GM12878 (cell line): Measurements from ENCODE around the gene NELFB. TPM values are rescaled to one million over a fixed set of nuclear protein-coding genes. Genes with fewer than 3 reads are reported as not detected.

Experiments used
- MEF2A ChIP-seq: IDR thresholded peaks from 2 replicates; pipeline ENCODE4 v1.6.1; 2011; ENCODE audit warnings: low read depth, mild to moderate bottlenecking, low read length, moderate library complexity; ENCODE audit not compliant: insufficient read depth
- PRDM15 ChIP-seq: fragments of 450-650 bp; formaldehyde crosslinking; IDR thresholded peaks from 2 replicates; pipeline ENCODE4 v1.4.0; 2020; ENCODE audit warnings: mild to moderate bottlenecking, moderate library complexity
- RAD21 ChIP-seq: IDR thresholded peaks from 2 replicates; pipeline ENCODE4 v1.6.1; 2011; ENCODE audit warnings: mild to moderate bottlenecking, low read depth, low read length, moderate library complexity; ENCODE audit not compliant: insufficient read depth
- ZBED1 ChIP-seq: IDR thresholded peaks from 2 replicates; pipeline ENCODE4 v1.6.1; 2016; ENCODE audit warnings: borderline replicate concordance
- ZBTB4 ChIP-seq: fragments of 450-650 bp; formaldehyde crosslinking; IDR thresholded peaks from 2 replicates; pipeline ENCODE4 v1.4.0; 2022; ENCODE audit warnings: mild to moderate bottlenecking, moderate library complexity
- polyA plus RNA-seq, 11 experiments: library from polyadenylated mRNA; depleted of rRNA in 4 of 11; unstranded in 6 of 11; stranded (reverse) in 5 of 11; fragments of >200 nt; fragmentation: Nextera tagmentation in 4 of 11; fragmentation: Illumina TruSeq in 1 of 11; extraction: Ambion mirVana in 4 of 11; extraction: Trizol in 1 of 11; gene quantifications; 1 replicate in 1 of 11; 2 replicates in 10 of 11; pipeline versions ENCODE4 v1.2.1 to v1.2.3, GENCODE V29; 2011 to 2016; ENCODE audit warnings: inconsistent platforms in 2 of 11, missing spikeins in 2 of 11, low read depth in 1 of 11
- total RNA-seq, 4 experiments: library from RNA; depleted of rRNA in 3 of 4; stranded (reverse); fragments of >200 nt in 3 of 4; fragmentation: Illumina TruSeq in 1 of 4; extraction: Trizol in 1 of 4; gene quantifications; 2 replicates each; pipeline versions ENCODE4 v1.2.1 to v1.2.3, GENCODE V29; 2013 to 2021

NELFB gene
- total and polyA plus RNA-seq, 10 of the 15 experiments (the other 5 are each of a cell fraction or from before 2014, with no cell fraction given), result 0.19 to 63.4 (median 30.9) TPM

- TF ChIP-seq PRDM15 (CRISPR knock-in tag), result no peak
- no peak for TF ChIP-seq ZBED1
- TF ChIP-seq MEF2A, result no peak
- no peak for TF ChIP-seq RAD21
- TF ChIP-seq ZBTB4 (CRISPR knock-in tag), result no peak
These were observed 25.9 kb upstream of the NELFB start (continued) for GRCh38 chr9:137228968-137229896.
